NCI-H69 (cell line): Measurements from ENCODE around the gene MYH15.

ENCODE experiments used
- DNase-seq: peaks from one replicate; lab custom pipeline; 2025; lab: John Stamatoyannopoulos, UW

Gene MYH15

GRCh38 chr3:108509871-108510270 lies 525 bp downstream of the MYH15 start:
- no peak for DNase-seq

GRCh38 chr3:108509263-108509662 lies 1.1 kb downstream of the MYH15 start:
- peak; percentile 38 for DNase-seq

GRCh38 chr3:108507902-108508301 lies 2.5 kb downstream of the MYH15 start:
- DNase-seq: no peak

GRCh38 chr3:108505811-108506210 lies 4.6 kb downstream of the MYH15 start:
- no peak for DNase-seq

GRCh38 chr3:108503722-108504121 lies 6.7 kb downstream of the MYH15 start:
- DNase-seq: no peak

GRCh38 chr3:108501535-108501934 lies 8.9 kb downstream of the MYH15 start:
- DNase-seq: no peak

GRCh38 chr3:108500728-108501127 lies 9.7 kb downstream of the MYH15 start:
- DNase-seq: no peak

- no peak for DNase-seq
These were observed 13.1 kb downstream of the MYH15 start for GRCh38 chr3:108497271-108497670.

GRCh38 chr3:108495717-108496116 lies 14.7 kb downstream of the MYH15 start:
- DNase-seq: no peak

GRCh38 chr3:108494906-108495531 lies 15.4 kb downstream of the MYH15 start:
- DNase-seq: peak; percentile 40

- peak; percentile 67 for DNase-seq
These were observed 16.5 kb downstream of the MYH15 start for GRCh38 chr3:108493862-108494261.

- no peak for DNase-seq
These were observed 18.9 kb downstream of the MYH15 start for GRCh38 chr3:108491456-108491855.

- peak; percentile 64 for DNase-seq
These were observed 20.6 kb downstream of the MYH15 start for GRCh38 chr3:108489776-108490175.

- no peak for DNase-seq
These were observed 21.8 kb downstream of the MYH15 start for GRCh38 chr3:108488631-108489030.

- DNase-seq: peak; percentile 7
These were observed 23.0 kb downstream of the MYH15 start for GRCh38 chr3:108487439-108487838.

- DNase-seq: peak; percentile 72
These were observed 23.5 kb downstream of the MYH15 start for GRCh38 chr3:108486941-108487340.

GRCh38 chr3:108486338-108486737 lies 24.1 kb downstream of the MYH15 start:
- DNase-seq: peak; percentile 45

GRCh38 chr3:108485146-108485545 lies 25.2 kb downstream of the MYH15 start:
- peak; percentile 91 for DNase-seq

GRCh38 chr3:108479224-108479623 lies 31.2 kb downstream of the MYH15 start:
- no peak for DNase-seq

GRCh38 chr3:108477511-108478147 lies 32.8 kb downstream of the MYH15 start:
- DNase-seq: peak; percentile 85

GRCh38 chr3:108475220-108475782 lies 35.1 kb downstream of the MYH15 start:
- no peak for DNase-seq

GRCh38 chr3:108474581-108474980 lies 35.8 kb downstream of the MYH15 start:
- no peak for DNase-seq

- DNase-seq: no peak
These were observed 36.7 kb downstream of the MYH15 start for GRCh38 chr3:108473711-108474110.
